K562 (cell line): ENCODE measurements around the gene PCID2. TPM values are rescaled to one million over a fixed set of nuclear protein-coding genes. Genes with fewer than 3 reads are reported as not detected.

Experiments
- E4F1 ChIP-seq: fragments of 250-450 bp; sonication (Bioruptor Pico); IDR thresholded peaks from 2 replicates; pipeline ENCODE4 v1.5.0; 2021; ENCODE audit warnings: mild to moderate bottlenecking, borderline replicate concordance
- FOSL1 ChIP-seq: fragments of 200-800 bp; sonication (Bioruptor generic); conservative IDR thresholded peaks from 2 replicates; pipeline ENCODE4 v1.6.1; 2016; ENCODE audit warnings: missing genetic modification characterization, missing compliant biosample characterization
- HNRNPL ChIP-seq: fragments of 200-400 bp; formaldehyde crosslinking; IDR thresholded peaks from 2 replicates; pipeline ENCODE4 v1.6.1; 2017; ENCODE audit warnings: low read depth, mild to moderate bottlenecking, low read length
- ID3 ChIP-seq, 2 experiments: fragments of 250-450 bp in 1 of 2; fragments of 450-650 bp in 1 of 2; sonication (Bioruptor Pico) in 1 of 2; IDR thresholded peaks; 2 replicates each; pipeline versions ENCODE4 v1.6.1 to v1.8.0; 2016 to 2021; ENCODE audit warnings: mild to moderate bottlenecking in 2 of 2, moderate library complexity in 2 of 2, missing compliant biosample characterization in 1 of 2, missing genetic modification characterization in 1 of 2
- NCOA4 ChIP-seq: fragments of 450-650 bp; IDR thresholded peaks from 2 replicates; pipeline ENCODE4 v1.6.1; 2018; ENCODE audit warnings: mild to moderate bottlenecking; ENCODE audit not compliant: partially characterized antibody
- NFIX ChIP-seq: fragments of 250-450 bp; sonication (Bioruptor Pico); IDR thresholded peaks from 2 replicates; pipeline ENCODE4 v1.4.0; 2020; ENCODE audit warnings: low read depth, mild to moderate bottlenecking, moderate library complexity
- NR2C2 ChIP-seq, 2 experiments: fragments of 200-800 bp in 1 of 2; sonication (Bioruptor generic) in 1 of 2; sonication (generic) in 1 of 2; formaldehyde crosslinking in 1 of 2; IDR thresholded peaks; 2 replicates each; pipeline versions ENCODE4 v1.6.1 to v1.8.0; 2016 to 2022; ENCODE audit warnings: mild to moderate bottlenecking in 1 of 2, missing compliant biosample characterization in 1 of 2, missing genetic modification characterization in 1 of 2, missing genetic modification reagents in 1 of 2
- TAF15 ChIP-seq: fragments of 200-400 bp; formaldehyde crosslinking; IDR thresholded peaks from 2 replicates; pipeline ENCODE4 v1.6.1; 2017; ENCODE audit warnings: mild to moderate bottlenecking, low read depth, low read length, moderate library complexity
- ZFPM2 ChIP-seq: fragments of 250-450 bp; sonication (Bioruptor Pico); IDR thresholded peaks from 2 replicates; pipeline ENCODE4 v1.5.1; 2022; ENCODE audit warnings: mild to moderate bottlenecking
- ZNF318 ChIP-seq, 2 experiments: fragments of 450-650 bp; IDR thresholded peaks; 2 replicates each; pipeline ENCODE4 v1.6.1; 2016; ENCODE audit warnings: mild to moderate bottlenecking in 2 of 2, borderline replicate concordance in 1 of 2, low read depth in 1 of 2, moderate library complexity in 1 of 2
- polyA plus RNA-seq, 8 experiments: library from polyadenylated mRNA; depleted of rRNA in 4 of 8; stranded (reverse) in 5 of 8; unstranded in 3 of 8; fragments of >200 nt; fragmentation: Nextera tagmentation in 2 of 8; fragmentation: Illumina TruSeq in 1 of 8; extraction: Ambion mirVana in 2 of 8; extraction: Trizol in 1 of 8; gene quantifications; 2 replicates each; pipeline versions ENCODE4 v1.2.1 to v1.2.3, GENCODE V29; 2011 to 2014; ENCODE audit warnings: inconsistent platforms in 1 of 8, missing spikeins in 1 of 8
- total RNA-seq, 7 experiments: library from RNA; depleted of rRNA in 6 of 7; stranded (reverse); fragments of >200 nt in 6 of 7; fragmentation: Illumina TruSeq in 2 of 7; extraction: Trizol in 2 of 7; gene quantifications; 2 replicates each; pipeline versions ENCODE4 v1.2.1 to v1.2.3, GENCODE V29; 2011 to 2021; ENCODE audit warnings: low replicate concordance in 1 of 7
- TF ChIP-seq, protein P1 (sequence below): fragments of 450-650 bp; formaldehyde crosslinking; IDR thresholded peaks from 2 replicates; pipeline ENCODE4 v1.4.0; 2020; ENCODE audit warnings: mild to moderate bottlenecking, moderate library complexity

Gene PCID2
- total and polyA plus RNA-seq, 9 of the 15 experiments (the other 6 are each of a cell fraction or from before 2014, with no cell fraction given) = 39.6 to 117 (median 59.6) TPM

- TF ChIP-seq NFIX (CRISPR knock-in tag) (no peak), ID3 (CRISPR knock-in tag; IDR thresholded peaks at IDR 0.05) (no peak), ID3 (tag; IDR thresholded peaks at IDR 0.05) (no peak), ZFPM2 (no peak), TAF15 (no peak), E4F1 (CRISPR knock-in tag) (no peak), ZNF318 (IDR thresholded peaks at IDR 0.05; ENCODE audit: borderline replicate concordance in 1 of 2, low read depth in 1 of 2) (no peak), NR2C2 (CRISPR knock-in tag; IDR thresholded peaks at IDR 0.05) (no peak), NR2C2 (tag; IDR thresholded peaks at IDR 0.05) (peak; percentile 23; the same call in 1 of the 2 replicates), HNRNPL (no peak), NCOA4 (no peak), FOSL1 (no peak)
- TF ChIP-seq, protein P1, sequence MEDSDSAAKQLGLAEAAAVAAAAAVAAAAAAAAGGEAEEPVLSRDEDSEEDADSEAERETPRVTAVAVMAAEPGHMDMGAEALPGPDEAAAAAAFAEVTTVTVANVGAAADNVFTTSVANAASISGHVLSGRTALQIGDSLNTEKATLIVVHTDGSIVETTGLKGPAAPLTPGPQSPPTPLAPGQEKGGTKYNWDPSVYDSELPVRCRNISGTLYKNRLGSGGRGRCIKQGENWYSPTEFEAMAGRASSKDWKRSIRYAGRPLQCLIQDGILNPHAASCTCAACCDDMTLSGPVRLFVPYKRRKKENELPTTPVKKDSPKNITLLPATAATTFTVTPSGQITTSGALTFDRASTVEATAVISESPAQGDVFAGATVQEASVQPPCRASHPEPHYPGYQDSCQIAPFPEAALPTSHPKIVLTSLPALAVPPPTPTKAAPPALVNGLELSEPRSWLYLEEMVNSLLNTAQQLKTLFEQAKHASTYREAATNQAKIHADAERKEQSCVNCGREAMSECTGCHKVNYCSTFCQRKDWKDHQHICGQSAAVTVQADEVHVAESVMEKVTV (CRISPR knock-in tag) = no peak
Measured at GRCh38 chr13:113138792-113139551, 69.5 kb downstream of the PCID2 start (continued).
